ENCODE data around the gene CMIP.

CMIP gene

DNA sequence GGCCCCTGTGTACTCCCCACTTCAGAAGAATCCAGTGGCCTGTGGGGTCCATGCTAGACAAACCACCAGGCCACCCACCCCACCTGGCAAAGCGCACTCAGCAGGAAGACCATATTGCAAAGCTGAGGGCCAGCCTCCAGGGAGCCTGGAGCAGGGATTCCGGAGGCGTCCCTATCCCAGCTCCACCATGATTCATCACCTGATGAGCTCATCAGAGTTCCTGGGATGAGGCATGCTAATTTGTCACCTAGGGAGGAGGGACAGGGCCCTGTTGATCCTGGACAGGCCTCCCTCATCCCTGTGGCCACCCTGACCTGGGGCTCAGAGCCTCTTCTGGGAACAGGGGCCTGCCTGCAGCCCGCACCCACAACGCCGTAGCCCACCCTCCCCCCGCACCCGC, 202.9 kb downstream of the CMIP start:
- H3K27ac ChIP-seq, result no peak overlapping the region
- DNase-seq, result peak; percentile 59
- TF ChIP-seq, protein P1, sequence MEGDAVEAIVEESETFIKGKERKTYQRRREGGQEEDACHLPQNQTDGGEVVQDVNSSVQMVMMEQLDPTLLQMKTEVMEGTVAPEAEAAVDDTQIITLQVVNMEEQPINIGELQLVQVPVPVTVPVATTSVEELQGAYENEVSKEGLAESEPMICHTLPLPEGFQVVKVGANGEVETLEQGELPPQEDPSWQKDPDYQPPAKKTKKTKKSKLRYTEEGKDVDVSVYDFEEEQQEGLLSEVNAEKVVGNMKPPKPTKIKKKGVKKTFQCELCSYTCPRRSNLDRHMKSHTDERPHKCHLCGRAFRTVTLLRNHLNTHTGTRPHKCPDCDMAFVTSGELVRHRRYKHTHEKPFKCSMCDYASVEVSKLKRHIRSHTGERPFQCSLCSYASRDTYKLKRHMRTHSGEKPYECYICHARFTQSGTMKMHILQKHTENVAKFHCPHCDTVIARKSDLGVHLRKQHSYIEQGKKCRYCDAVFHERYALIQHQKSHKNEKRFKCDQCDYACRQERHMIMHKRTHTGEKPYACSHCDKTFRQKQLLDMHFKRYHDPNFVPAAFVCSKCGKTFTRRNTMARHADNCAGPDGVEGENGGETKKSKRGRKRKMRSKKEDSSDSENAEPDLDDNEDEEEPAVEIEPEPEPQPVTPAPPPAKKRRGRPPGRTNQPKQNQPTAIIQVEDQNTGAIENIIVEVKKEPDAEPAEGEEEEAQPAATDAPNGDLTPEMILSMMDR (IDR thresholded peaks at IDR 0.05; ENCODE audit: low read depth, low read length, missing control alignments), result no peak
- no peaks in the 10 kb centered on the region for H3K27me3 ChIP-seq (replicated peaks)
- H3K4me3 ChIP-seq (ENCODE audit: low read depth, low read length), result no peak overlapping the region
- in situ Hi-C loops (cut with HindIII; ENCODE audit: low pct_ligation_motif_present, low sequenced_read_pairs), result no loop called here
- H3K36me3 ChIP-seq (replicated peaks), result peaks cover 3% of the 10 kb centered on the region

DNA sequence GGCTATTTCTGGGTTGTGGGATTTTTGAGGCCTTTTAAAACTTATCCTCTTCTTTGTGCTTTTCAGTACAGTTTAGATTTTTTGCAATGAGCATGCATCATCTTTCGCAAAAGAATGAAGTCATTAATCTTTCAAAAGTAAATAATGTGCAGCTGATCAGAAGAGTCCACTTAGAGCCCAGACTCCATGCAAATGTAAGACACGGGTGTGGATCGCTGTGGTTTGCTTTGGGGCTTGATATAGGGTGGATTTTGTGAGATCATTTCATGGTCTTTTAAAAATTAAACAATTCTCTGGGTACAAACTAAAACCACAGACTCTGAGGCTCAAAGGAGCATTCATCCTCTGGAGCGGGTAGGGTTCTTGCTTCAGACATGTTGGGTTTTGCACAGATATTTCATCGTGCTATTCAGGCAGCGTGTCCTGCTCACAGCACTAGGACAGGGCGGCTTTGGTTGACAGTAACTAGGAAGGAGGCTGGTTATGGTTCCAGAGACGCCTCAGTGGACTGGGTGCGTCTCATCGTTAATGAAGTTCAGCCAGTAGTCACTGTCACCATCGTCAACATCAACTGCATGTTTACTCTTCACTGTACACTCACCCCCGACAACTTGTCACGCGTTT, 205.1 kb downstream of the CMIP start:
- DNase-seq, result no peak
- peaks cover 3% of the 10 kb centered on the region for H3K36me3 ChIP-seq (replicated peaks)
- no peak overlapping the region for H3K4me3 ChIP-seq (ENCODE audit: low read depth, low read length)
- H3K27me3 ChIP-seq (replicated peaks), result no peaks in the 10 kb centered on the region
- TF ChIP-seq, protein P1 (IDR thresholded peaks at IDR 0.05; ENCODE audit: low read depth, low read length, missing control alignments), result no peak
- no peak overlapping the region for H3K27ac ChIP-seq
- in situ Hi-C loops (cut with HindIII; ENCODE audit: low pct_ligation_motif_present, low sequenced_read_pairs), result no loop called here

DNA sequence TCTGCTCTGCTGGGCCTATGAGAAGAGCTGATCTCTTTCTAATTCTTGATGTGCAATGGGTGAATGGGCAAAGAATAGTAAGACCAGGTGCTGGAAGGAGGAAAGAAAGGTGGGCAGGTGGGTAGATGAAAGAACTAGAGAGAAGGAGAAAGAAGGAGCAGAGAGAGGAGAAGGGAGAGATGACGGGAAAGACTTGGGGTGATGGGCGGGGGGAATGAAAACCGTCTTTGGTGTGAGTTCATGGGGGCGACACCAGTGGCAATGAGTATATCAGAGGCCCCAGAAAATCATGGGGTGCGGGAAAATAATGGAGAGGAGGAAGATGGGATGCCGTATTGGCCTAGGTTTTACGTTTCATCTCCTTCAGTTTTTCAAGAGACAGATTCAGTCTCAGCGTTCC, 205.7 kb downstream of the CMIP start:
- Histone ChIP-seq H3K4me3 (ENCODE audit: low read depth, low read length) (no peak overlapping the region), H3K36me3 (replicated peaks) (peaks cover 3% of the 10 kb centered on the region), H3K27ac (no peak overlapping the region), H3K27me3 (replicated peaks) (no peaks in the 10 kb centered on the region)
- TF ChIP-seq, protein P1 (IDR thresholded peaks at IDR 0.05; ENCODE audit: low read depth, low read length, missing control alignments), result no peak
- DNase-seq, result no peak
- in situ Hi-C loops (cut with HindIII; ENCODE audit: low pct_ligation_motif_present, low sequenced_read_pairs), result no loop called here

DNA sequence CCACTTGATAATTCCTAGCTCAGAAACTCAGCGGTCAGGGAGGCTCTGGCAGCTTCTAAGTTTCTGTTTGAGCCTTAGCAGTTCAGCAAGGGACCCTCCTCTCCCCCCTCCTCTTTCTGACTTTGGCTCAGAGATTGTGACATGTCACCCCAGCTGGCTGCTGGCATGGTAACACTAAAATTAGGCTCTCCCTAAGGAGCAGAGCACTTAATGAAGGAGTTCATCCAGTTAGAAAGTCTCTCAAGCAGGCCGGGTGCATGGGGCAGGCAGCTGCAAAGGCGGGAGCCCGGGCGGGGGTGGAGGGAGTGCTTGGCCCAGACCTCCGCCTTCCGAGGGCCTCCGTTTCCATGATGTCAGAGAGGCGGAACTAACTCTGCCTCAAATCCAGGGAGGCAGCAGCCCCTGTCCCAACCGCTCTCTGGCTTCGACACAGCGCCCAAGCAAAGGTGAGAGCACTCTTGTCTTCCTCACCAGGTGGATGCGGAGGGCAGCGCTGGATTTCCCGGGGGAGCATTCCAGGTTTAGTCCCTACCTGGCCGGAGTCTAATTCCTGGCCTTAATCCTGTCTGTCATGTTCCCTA, 206.5 kb downstream of the CMIP start:
- H3K27ac ChIP-seq, result no peak overlapping the region
- peak; percentile 34 for DNase-seq
- H3K4me3 ChIP-seq (ENCODE audit: low read depth, low read length), result no peak overlapping the region
- in situ Hi-C loops (cut with HindIII; ENCODE audit: low pct_ligation_motif_present, low sequenced_read_pairs), result no loop called here
- H3K27me3 ChIP-seq (replicated peaks), result no peaks in the 10 kb centered on the region
- H3K36me3 ChIP-seq (replicated peaks), result peaks cover 3% of the 10 kb centered on the region
- TF ChIP-seq, protein P1 (IDR thresholded peaks at IDR 0.05; ENCODE audit: low read depth, low read length, missing control alignments), result no peak

DNA sequence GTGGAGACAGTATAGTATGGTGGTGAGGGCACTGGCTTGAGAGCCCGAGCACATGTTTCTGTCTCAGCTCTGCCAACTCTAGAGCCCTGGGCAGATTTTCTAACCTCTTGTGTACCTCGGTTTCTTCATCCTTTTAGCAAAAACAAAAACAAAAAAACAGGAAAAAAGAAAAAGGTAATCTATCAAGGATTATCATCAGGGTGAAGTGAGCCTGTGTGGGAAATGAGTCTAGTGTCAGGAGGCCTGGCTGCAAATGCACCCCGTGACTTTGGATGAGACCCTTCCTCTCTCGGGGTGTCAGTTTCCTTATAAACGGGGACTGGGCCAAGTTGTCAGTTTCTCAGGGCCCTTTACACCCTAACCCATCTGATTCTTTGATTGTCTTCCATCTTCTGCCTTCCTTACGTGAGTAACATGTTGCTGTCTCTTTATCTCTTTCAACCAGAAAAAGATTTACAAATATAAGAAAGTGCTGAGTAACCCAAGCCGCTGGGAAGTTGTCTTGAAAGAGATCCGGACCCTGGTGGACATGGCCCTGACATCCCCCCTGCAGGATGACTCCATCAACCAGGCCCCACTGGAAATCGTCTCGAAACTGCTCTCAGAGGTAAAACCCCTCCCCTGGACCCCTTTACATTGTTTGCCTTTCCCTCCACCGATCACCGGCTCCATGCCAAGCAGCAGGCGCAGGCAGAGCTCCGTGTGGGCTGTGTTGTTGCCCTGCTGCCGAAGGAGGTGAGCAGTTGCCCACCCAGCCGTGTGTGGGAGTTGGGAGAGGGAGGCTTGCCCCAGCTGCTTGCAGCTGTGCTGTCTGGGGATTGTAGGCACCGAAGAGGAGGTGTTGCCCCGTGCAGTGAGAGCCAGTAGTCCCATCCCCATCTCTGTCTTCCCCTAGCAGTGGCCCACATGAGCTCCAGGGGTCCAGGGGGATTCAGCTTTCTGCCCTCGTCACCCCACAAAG, 207.4 kb downstream of the CMIP start:
- TF ChIP-seq, protein P1 (IDR thresholded peaks at IDR 0.05; ENCODE audit: low read depth, low read length, missing control alignments), result no peak
- no peak for DNase-seq
- peaks cover 5% of the 10 kb centered on the region for H3K36me3 ChIP-seq (replicated peaks)
- H3K27ac ChIP-seq, result no peak overlapping the region
- no peaks in the 10 kb centered on the region for H3K27me3 ChIP-seq (replicated peaks)
- no peak overlapping the region for H3K4me3 ChIP-seq (ENCODE audit: low read depth, low read length)
- in situ Hi-C loops (cut with HindIII; ENCODE audit: low pct_ligation_motif_present, low sequenced_read_pairs), result no loop called here
